Stimulated activated effector memory CD8-positive, alpha-beta T cell treated with anti-CD3 and anti-CD28 coated beads, Interleukin-12 subunit alpha, Interleukin-12 subunit beta, amount 100 ng/mL, for 72 hours (primary cell): ENCODE data around the gene PTPMT1.

ENCODE experiments used
- ATAC-seq: fragments of 150-1000 bp; cut with Tn5 transposase; 2 replicates; pipeline ENCODE4 v1.10.0; 2021
- DNase-seq, 2 donors: peaks; one replicate each; pipeline ENCODE4 v3.0.0; 2021 to 2022; ENCODE audit warnings: low spot score in 2 of 2
- H3K27ac Mint-ChIP-seq: one replicate; pipeline ENCODE4 v1.8.0; 2022; ENCODE audit warnings: mild to moderate bottlenecking, mixed read lengths
- H3K36me3 Mint-ChIP-seq: one replicate; pipeline ENCODE4 v1.8.0; 2022; ENCODE audit warnings: mild to moderate bottlenecking, mixed read lengths
- H3K4me1 Mint-ChIP-seq: one replicate; pipeline ENCODE4 v1.8.0; 2022; ENCODE audit warnings: mixed read lengths
- H3K4me3 Mint-ChIP-seq: one replicate; pipeline ENCODE4 v1.8.0; 2022; ENCODE audit warnings: mild to moderate bottlenecking, mixed read lengths
- H3K9me3 Mint-ChIP-seq: one replicate; pipeline ENCODE4 v1.8.0; 2022; ENCODE audit warnings: mixed read lengths

Gene PTPMT1

DNA sequence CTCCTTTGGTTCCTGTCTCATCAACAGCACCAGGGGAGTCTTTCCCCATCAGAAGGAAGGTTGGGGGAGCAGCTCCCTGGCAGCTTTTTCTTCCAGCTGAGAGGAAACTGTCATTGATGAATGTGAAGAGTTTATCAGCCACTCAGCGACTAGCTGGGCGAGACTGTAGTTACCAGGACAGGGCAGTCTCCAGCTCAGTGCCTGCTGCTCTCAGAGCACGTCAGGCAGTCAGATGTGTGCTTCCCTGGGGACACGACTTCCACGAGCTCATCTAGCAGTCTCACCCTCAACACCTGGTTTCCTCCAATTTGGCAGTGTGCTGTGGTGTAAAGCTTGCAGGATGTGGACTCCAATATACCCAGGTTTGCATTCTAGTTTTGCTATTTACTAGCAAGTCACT, 41.3 kb downstream of the PTPMT1 start:
- no peak for DNase-seq
- Mint-ChIP-seq H3K36me3 (peaks cover 5% of the 10 kb centered on the region), H3K9me3 (no peaks in the 10 kb centered on the region)

DNA sequence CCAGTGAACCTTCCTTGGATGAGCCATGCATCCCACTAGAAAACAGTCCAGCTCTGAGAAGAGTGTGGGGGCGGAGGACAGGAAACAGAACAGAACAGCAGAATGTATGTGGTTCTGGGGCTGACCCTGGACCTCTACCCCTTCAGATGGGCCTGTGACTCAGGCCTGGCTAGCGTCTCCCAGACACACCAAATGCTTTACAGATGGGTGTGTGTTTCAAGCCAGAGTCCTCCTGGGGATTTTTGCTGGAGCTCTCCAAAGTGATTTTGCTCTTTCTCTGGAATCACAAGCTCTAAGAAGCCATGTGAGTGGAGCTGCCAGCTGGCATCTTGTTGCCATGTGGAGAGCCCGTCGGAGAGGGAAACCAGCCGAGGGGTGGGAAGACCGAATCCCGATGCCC, 42.0 kb downstream of the PTPMT1 start:
- no peaks in the 10 kb centered on the region for H3K9me3 Mint-ChIP-seq
- no peak overlapping the region for H3K4me3 Mint-ChIP-seq
- peaks cover 5% of the 10 kb centered on the region for H3K36me3 Mint-ChIP-seq
- DNase-seq (no peak), ATAC-seq (no peak)
- no peak overlapping the region for H3K27ac Mint-ChIP-seq
- H3K4me1 Mint-ChIP-seq, result peaks cover 6% of the 10 kb centered on the region

More for the DNA sequence above, 41.3 kb downstream of the PTPMT1 start:
- ATAC-seq, result no peak
- Mint-ChIP-seq H3K4me1 (peaks cover 6% of the 10 kb centered on the region), H3K4me3 (no peak overlapping the region), H3K27ac (no peak overlapping the region)

- Mint-ChIP-seq H3K27ac (peak overlapping the region; percentile 48), H3K9me3 (no peaks in the 10 kb centered on the region), H3K4me1 (peaks cover 6% of the 10 kb centered on the region), H3K4me3 (no peak overlapping the region), H3K36me3 (peaks cover 11% of the 10 kb centered on the region)
- ATAC-seq, result no peak
- DNase-seq, result no peak
Observed at GRCh38 chr11:47609675-47610074, 44.3 kb downstream of the PTPMT1 start.

- H3K4me3 Mint-ChIP-seq, result no peak overlapping the region
- peaks cover 6% of the 10 kb centered on the region for H3K4me1 Mint-ChIP-seq
- H3K9me3 Mint-ChIP-seq, result no peaks in the 10 kb centered on the region
- H3K36me3 Mint-ChIP-seq, result peaks cover 25% of the 10 kb centered on the region
- ATAC-seq (no peak), DNase-seq (no peak)
- H3K27ac Mint-ChIP-seq, result no peak overlapping the region
Observed at GRCh38 chr11:47611348-47611794, 46.0 kb downstream of the PTPMT1 start.

- DNase-seq, result no peak
- no peaks in the 10 kb centered on the region for H3K4me1 Mint-ChIP-seq
- H3K9me3 Mint-ChIP-seq, result no peaks in the 10 kb centered on the region
- no peak for ATAC-seq
- H3K27ac Mint-ChIP-seq, result no peak overlapping the region
- H3K36me3 Mint-ChIP-seq, result peaks cover 59% of the 10 kb centered on the region
- H3K4me3 Mint-ChIP-seq, result no peak overlapping the region
Observed at GRCh38 chr11:47615249-47615648, 49.9 kb downstream of the PTPMT1 start.

DNA sequence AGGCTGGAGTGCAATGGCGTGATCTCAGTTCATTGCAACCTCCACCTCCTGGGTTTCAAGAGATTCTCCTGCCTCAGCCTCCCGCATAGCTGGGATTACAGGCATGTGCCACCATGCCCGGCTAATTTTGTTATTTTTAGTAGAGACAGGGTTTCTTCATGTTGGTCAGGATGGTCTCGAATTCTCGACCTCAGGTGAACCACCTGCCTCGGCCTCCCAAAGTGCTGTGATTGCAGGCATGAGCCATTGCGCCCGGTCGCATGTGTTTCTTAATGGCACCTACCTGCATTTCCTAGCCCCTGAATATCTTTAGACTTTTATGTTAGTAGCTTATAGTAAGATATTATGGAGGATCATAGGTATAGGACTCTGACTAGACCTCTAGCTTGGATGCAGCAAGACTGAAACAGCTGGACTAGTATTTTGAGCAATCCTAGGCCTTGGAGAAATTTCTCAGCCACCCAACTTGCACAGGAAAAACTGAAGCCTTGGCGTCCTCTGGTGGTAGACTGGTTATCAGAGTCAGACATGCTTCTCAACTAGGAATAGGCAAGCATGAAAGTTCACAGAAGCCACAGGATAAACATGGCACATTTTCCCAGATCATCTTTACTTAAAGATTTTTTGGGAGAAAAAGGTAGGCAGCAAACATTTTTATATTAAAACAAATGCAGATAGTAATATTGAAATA, 51.5 kb downstream of the PTPMT1 start:
- Mint-ChIP-seq H3K36me3 (peaks cover 74% of the 10 kb centered on the region), H3K4me3 (no peak overlapping the region), H3K27ac (peak overlapping the region; percentile 12), H3K4me1 (no peaks in the 10 kb centered on the region), H3K9me3 (no peaks in the 10 kb centered on the region)
- no peak for DNase-seq
- ATAC-seq, result no peak

- Mint-ChIP-seq H3K36me3 (peaks cover 80% of the 10 kb centered on the region), H3K4me3 (no peak overlapping the region), H3K4me1 (no peaks in the 10 kb centered on the region), H3K27ac (peak overlapping the region; percentile 12), H3K9me3 (no peaks in the 10 kb centered on the region)
- DNase-seq (no peak), ATAC-seq (peak; percentile 52)
Observed at GRCh38 chr11:47617417-47617809, 52.0 kb downstream of the PTPMT1 start.

DNA sequence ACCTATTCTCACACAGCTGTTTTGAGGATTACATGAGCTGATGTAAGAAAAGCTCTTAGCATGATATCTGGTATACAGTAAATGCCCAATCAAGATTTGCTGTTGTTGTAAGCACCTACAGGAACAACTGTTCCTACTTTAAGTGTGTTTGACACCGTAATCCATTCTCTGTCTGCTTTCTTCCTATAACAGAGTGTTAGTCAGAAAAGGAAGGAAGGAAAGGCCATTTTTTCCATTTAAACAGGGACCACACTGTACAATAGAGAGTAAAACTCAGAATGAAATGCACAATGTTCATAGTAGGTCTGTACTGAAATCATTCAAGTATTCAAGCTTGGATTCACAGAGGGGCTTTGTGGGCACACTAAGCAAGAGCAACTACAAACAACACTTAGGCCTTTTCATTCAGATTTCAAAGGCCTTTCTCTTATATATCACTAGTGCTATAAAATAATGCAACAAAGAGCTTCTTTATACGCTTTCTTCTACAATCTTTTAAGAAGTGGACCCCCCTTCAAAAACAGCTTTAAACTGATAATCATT, 55.5 kb downstream of the PTPMT1 start:
- no peak overlapping the region for H3K4me3 Mint-ChIP-seq
- H3K4me1 Mint-ChIP-seq, result no peaks in the 10 kb centered on the region
- ATAC-seq, result no peak
- no peak overlapping the region for H3K27ac Mint-ChIP-seq
- H3K36me3 Mint-ChIP-seq, result peaks cover 99% of the 10 kb centered on the region
- H3K9me3 Mint-ChIP-seq, result no peaks in the 10 kb centered on the region
- no peak for DNase-seq
